A673 (cell line): ENCODE data around the gene CRADD. TPM values are rescaled to one million over a fixed set of nuclear protein-coding genes. Genes with fewer than 3 reads are reported as not detected.
A peak's percentile ranks its signal among the peaks of the same experiment; 100 is the strongest.

Experiments used
- BruUV-seq: library from RNA; stranded (reverse); fragments of 400-500 nt; replicated peaks from 2 replicates; lab custom pipeline; 2021; lab: Mats Ljungman, UMichigan
- CTCF ChIA-PET: fragments of 300-600 bp; sonication (Branson Sonifier 250); formaldehyde crosslinking; loops from one replicate; lab custom pipeline; 2022; ENCODE audit warnings: antibody characterized with exemption; lab: Charles Lee
- POLR2A ChIA-PET: fragments of 300-600 bp; sonication (Branson Sonifier 250); formaldehyde crosslinking; loops from one replicate; lab custom pipeline; 2022; ENCODE audit warnings: antibody characterized with exemption; ENCODE audit not compliant: low non-redundant PET; lab: Charles Lee
- DNase-seq: peaks from one replicate; pipeline ENCODE4 v3.0.0-alpha.2; 2015; ENCODE audit warnings: low spot score
- H3K27ac ChIP-seq: fragments of 200-600 bp; sonication (generic); 2 replicates; pipeline ENCODE4 v1.5.1; 2016; ENCODE audit warnings: mixed run types, low read depth, mild to moderate bottlenecking, mixed read lengths, antibody characterized with exemption, low read length; ENCODE audit not compliant: poor library complexity, severe bottlenecking
- H3K27me3 ChIP-seq: fragments of 200-600 bp; sonication (generic); replicated peaks from 2 replicates; pipeline ENCODE4 v1.6.1; 2017; ENCODE audit warnings: mixed run types, low read depth, mild to moderate bottlenecking, mixed read lengths, antibody characterized with exemption, low read length; ENCODE audit not compliant: insufficient read depth, poor library complexity
- H3K36me3 ChIP-seq: fragments of 200-600 bp; sonication (generic); 2 replicates; pipeline ENCODE4 v1.6.1; 2016; ENCODE audit warnings: mixed run types, mild to moderate bottlenecking, mixed read lengths, antibody characterized with exemption, low read length; ENCODE audit not compliant: insufficient read depth, poor library complexity, severe bottlenecking
- H3K4me1 ChIP-seq: fragments of 200-600 bp; sonication (generic); 2 replicates; pipeline ENCODE4 v1.6.1; 2017; ENCODE audit warnings: mixed run types, mild to moderate bottlenecking, mixed read lengths, antibody characterized with exemption, low read length; ENCODE audit not compliant: insufficient read depth, poor library complexity, severe bottlenecking
- H3K4me3 ChIP-seq: fragments of 200-600 bp; sonication (generic); 2 replicates; pipeline ENCODE4 v1.5.1; 2016; ENCODE audit warnings: low read depth, mixed run types, mild to moderate bottlenecking, mixed read lengths, low read length; ENCODE audit not compliant: poor library complexity, severe bottlenecking
- H3K9me3 ChIP-seq: fragments of 200-600 bp; sonication (generic); 2 replicates; pipeline ENCODE4 v1.6.1; 2016; ENCODE audit warnings: mixed run types, low read depth, mild to moderate bottlenecking, mixed read lengths, antibody characterized with exemption, low read length; ENCODE audit not compliant: poor library complexity, severe bottlenecking
- EZH2 ChIP-seq: fragments of 200-600 bp; sonication (generic); IDR thresholded peaks from 2 replicates; pipeline ENCODE4 v1.6.1; 2017; ENCODE audit warnings: borderline replicate concordance, low read depth, mild to moderate bottlenecking, mixed read lengths, antibody characterized with exemption, low read length; ENCODE audit not compliant: poor library complexity, severe bottlenecking
- intact Hi-C: fragments of 100-400 bp; cut with micrococcal nuclease; formaldehyde crosslinking; loops from one replicate; pipeline ENCODE4 v1.10.0; 2022; ENCODE audit not compliant: unreplicated experiment
- total RNA-seq: library from RNA; stranded (reverse); gene quantifications from 2 replicates; pipeline ENCODE4 v1.2.3, GENCODE V29; 2021
- TF ChIP-seq, protein P1 (sequence below): fragments of 300-800, 200-600 bp; sonication (generic); conservative IDR thresholded peaks from 2 replicates; pipeline ENCODE4 v1.5.1; 2017; ENCODE audit warnings: low read depth, mild to moderate bottlenecking, antibody characterized with exemption, low read length, moderate library complexity, mixed read lengths

CRADD gene
- total RNA-seq, 1 experiment from 2014 or later: 9.1 TPM

DNA sequence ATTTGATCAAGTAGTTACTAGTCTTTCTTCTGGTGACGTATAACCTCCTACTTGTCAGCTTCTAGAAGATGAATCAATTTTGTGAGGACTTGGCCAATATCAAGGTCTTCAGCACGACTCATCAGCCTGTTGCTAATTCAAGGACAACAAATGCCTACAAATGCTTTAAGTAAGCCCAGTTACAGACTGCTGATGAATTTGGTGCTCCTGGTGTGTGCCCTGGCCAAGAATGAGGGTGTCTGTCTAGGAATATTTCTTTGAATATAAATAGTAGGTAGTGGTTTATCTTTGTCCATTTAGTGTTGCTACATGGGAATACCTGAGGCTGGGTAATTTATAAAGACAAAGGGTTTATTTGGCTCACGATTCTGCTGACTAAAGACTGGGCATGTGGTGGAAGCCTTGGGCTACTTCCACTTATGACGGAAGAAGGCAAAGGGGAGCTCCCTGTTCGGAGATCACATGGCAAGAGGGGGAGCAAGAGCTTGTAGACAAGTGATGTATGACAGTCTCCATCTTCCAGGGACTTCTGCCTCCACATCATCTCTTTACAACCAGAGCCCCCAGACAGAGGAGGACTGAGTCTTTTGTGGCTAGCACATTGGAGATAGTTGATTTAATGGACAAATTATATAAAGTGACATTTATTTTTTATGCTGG is 180.2 kb downstream of the CRADD start:
- no peaks in the 10 kb centered on the region for H3K36me3 ChIP-seq
- no peak overlapping the region for H3K4me3 ChIP-seq
- TF ChIP-seq EZH2: no peak
- TF ChIP-seq, protein P1, sequence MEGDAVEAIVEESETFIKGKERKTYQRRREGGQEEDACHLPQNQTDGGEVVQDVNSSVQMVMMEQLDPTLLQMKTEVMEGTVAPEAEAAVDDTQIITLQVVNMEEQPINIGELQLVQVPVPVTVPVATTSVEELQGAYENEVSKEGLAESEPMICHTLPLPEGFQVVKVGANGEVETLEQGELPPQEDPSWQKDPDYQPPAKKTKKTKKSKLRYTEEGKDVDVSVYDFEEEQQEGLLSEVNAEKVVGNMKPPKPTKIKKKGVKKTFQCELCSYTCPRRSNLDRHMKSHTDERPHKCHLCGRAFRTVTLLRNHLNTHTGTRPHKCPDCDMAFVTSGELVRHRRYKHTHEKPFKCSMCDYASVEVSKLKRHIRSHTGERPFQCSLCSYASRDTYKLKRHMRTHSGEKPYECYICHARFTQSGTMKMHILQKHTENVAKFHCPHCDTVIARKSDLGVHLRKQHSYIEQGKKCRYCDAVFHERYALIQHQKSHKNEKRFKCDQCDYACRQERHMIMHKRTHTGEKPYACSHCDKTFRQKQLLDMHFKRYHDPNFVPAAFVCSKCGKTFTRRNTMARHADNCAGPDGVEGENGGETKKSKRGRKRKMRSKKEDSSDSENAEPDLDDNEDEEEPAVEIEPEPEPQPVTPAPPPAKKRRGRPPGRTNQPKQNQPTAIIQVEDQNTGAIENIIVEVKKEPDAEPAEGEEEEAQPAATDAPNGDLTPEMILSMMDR: no peak
- H3K27me3 ChIP-seq: no peaks in the 10 kb centered on the region
- no peak overlapping the region for H3K27ac ChIP-seq
- no TSS peak for BruUV-seq
- ChIA-PET CTCF (no interaction called here), POLR2A (no interaction called here)
- intact Hi-C loops: no loop called here
- DNase-seq: peak; percentile 9
- no peaks in the 10 kb centered on the region for H3K9me3 ChIP-seq
- H3K4me1 ChIP-seq: peaks cover 7% of the 10 kb centered on the region

DNA sequence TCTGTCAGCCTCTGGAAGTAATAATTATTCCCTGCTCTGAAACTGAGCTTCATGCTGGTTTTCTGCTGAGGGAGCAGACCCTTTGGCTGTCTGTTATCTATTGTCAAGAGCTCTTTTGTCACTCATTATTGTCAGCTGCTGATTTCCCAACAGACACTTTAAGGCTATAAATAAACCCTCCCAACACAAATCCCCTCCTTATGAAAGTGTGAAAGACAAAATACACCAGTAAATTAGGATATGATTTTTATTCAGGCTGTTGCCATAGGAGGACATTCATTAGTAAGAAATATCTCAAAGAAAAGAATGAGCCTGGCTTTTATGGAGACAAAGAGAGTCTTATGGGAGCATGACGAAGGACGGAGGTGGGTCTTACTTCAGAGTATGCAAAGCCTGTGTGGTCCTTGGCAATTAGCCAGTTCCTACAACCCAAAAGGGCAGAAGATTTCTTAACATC is 180.8 kb downstream of the CRADD start:
- DNase-seq: peak; percentile 51
- CTCF ChIA-PET: no interaction called here

GRCh38 chr12:93860668-93861373 is 183.6 kb downstream of the CRADD start:
- DNase-seq: no peak
- H3K27me3 ChIP-seq: no peaks in the 10 kb centered on the region
- H3K36me3 ChIP-seq: no peaks in the 10 kb centered on the region
- no peak for TF ChIP-seq EZH2
- TF ChIP-seq, protein P1: no peak
- BruUV-seq: no TSS peak
- H3K27ac ChIP-seq: no peak overlapping the region
- POLR2A ChIA-PET: no interaction called here
- no peak overlapping the region for H3K4me3 ChIP-seq
- intact Hi-C loops: no loop called here
- CTCF ChIA-PET: no interaction called here
- peaks cover 6% of the 10 kb centered on the region for H3K9me3 ChIP-seq
- H3K4me1 ChIP-seq: peaks cover 7% of the 10 kb centered on the region

More for the DNA sequence above, 180.8 kb downstream of the CRADD start:
- H3K4me3 ChIP-seq: no peak overlapping the region
- peaks cover 7% of the 10 kb centered on the region for H3K4me1 ChIP-seq
- H3K9me3 ChIP-seq: no peaks in the 10 kb centered on the region
- BruUV-seq: no TSS peak
- no peak overlapping the region for H3K27ac ChIP-seq
- intact Hi-C loops: no loop called here
- no peaks in the 10 kb centered on the region for H3K36me3 ChIP-seq
- POLR2A ChIA-PET: no interaction called here
- no peaks in the 10 kb centered on the region for H3K27me3 ChIP-seq
- TF ChIP-seq EZH2: no peak
- TF ChIP-seq, protein P1: no peak
